KOPT-K1 (cell line): ENCODE measurements around the gene OVCH1.

ENCODE experiments used
- H3K27ac ChIP-seq: fragments of 200-600 bp; sonication (generic); 2 replicates; pipeline ENCODE4 v1.5.1; 2016; ENCODE audit warnings: antibody characterized with exemption, mild to moderate bottlenecking, low read depth, low read length; ENCODE audit not compliant: poor library complexity, severe bottlenecking
- H3K36me3 ChIP-seq: fragments of 200-600 bp; sonication (generic); 2 replicates; pipeline ENCODE4 v1.5.1; 2017; ENCODE audit warnings: antibody characterized with exemption, mild to moderate bottlenecking, low read length, moderate library complexity; ENCODE audit not compliant: insufficient read depth
- H3K9me3 ChIP-seq: fragments of 200-600 bp; sonication (generic); 2 replicates; pipeline ENCODE4 v1.5.1; 2017; ENCODE audit warnings: antibody characterized with exemption, low read length, mild to moderate bottlenecking; ENCODE audit not compliant: insufficient read depth, poor library complexity, severe bottlenecking

The OVCH1 gene, protein sequence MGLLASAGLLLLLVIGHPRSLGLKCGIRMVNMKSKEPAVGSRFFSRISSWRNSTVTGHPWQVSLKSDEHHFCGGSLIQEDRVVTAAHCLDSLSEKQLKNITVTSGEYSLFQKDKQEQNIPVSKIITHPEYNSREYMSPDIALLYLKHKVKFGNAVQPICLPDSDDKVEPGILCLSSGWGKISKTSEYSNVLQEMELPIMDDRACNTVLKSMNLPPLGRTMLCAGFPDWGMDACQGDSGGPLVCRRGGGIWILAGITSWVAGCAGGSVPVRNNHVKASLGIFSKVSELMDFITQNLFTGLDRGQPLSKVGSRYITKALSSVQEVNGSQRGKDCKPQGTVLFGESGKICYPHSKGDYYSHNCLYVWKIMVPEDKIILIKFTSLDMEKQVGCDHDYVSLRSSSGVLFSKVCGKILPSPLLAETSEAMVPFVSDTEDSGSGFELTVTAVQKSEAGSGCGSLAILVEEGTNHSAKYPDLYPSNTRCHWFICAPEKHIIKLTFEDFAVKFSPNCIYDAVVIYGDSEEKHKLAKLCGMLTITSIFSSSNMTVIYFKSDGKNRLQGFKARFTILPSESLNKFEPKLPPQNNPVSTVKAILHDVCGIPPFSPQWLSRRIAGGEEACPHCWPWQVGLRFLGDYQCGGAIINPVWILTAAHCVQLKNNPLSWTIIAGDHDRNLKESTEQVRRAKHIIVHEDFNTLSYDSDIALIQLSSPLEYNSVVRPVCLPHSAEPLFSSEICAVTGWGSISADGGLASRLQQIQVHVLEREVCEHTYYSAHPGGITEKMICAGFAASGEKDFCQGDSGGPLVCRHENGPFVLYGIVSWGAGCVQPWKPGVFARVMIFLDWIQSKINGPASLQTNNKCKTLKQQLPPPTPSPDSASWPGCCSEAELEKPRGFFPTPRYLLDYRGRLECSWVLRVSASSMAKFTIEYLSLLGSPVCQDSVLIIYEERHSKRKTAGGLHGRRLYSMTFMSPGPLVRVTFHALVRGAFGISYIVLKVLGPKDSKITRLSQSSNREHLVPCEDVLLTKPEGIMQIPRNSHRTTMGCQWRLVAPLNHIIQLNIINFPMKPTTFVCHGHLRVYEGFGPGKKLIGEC

DNA sequence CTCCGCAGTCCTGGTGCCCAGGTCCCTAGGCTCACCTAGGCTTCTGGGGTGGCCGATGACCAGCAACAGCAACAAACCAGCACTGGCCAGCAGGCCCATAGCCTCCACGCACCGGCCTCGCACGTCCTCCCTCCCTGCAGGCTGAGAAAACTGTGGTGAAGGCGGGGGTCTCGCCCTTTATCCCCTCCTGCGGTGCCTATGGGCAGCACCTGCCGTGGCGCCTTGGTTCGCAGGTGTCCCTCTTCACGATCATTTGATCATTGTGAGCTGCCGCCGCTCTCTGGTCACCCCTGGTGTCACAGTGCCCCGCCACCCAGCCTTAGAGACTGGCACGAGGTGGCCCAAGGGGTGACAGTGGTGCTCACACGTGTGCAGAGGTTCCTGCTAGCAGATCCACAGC, at the start of gene OVCH1:
TSS of gene OVCH1 (minus strand) at position 99 of the 400 bp plus-strand sequence. CDS start at position 99, 0 bp downstream.
- Histone ChIP-seq H3K9me3 (no peaks in the 10 kb centered on the region), H3K27ac (no peak within 1 kb of the TSS), H3K36me3 (no peaks in the 10 kb centered on the region)

- Histone ChIP-seq H3K27ac (no peak overlapping the region), H3K9me3 (no peaks in the 10 kb centered on the region), H3K36me3 (no peaks in the 10 kb centered on the region)
These were observed 49.7 kb upstream of the OVCH1 start for GRCh38 chr12:29547151-29547632.

- no peak overlapping the region for H3K27ac ChIP-seq
- H3K9me3 ChIP-seq, result no peaks in the 10 kb centered on the region
- H3K36me3 ChIP-seq, result no peaks in the 10 kb centered on the region
These were observed 48.5 kb upstream of the OVCH1 start for GRCh38 chr12:29546000-29546399.

DNA sequence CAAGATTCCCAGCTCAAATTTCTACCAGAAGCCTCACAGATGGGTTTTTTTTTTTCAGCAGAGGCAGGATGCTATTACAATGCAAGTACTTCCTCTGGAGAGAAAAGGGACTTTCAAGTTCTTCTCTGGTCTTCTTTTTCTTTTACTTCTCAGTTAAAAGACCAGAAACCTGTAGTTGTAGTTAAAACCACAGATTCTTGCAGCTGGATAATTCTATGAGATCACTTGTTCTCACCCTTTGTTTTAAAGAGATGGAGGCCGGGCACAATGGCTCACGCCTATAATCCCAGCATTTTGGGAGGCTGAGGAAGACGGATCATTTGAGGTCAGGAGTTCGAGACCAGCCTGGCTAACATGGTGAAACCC, 47.6 kb upstream of the OVCH1 start:
- no peak overlapping the region for H3K27ac ChIP-seq

GRCh38 chr12:29544428-29545101, 47.1 kb upstream of the OVCH1 start:
- no peaks in the 10 kb centered on the region for H3K36me3 ChIP-seq
- H3K27ac ChIP-seq, result no peak overlapping the region
- no peaks in the 10 kb centered on the region for H3K9me3 ChIP-seq

More for the DNA sequence above, 47.6 kb upstream of the OVCH1 start:
- Histone ChIP-seq H3K36me3 (no peaks in the 10 kb centered on the region), H3K9me3 (no peaks in the 10 kb centered on the region)

DNA sequence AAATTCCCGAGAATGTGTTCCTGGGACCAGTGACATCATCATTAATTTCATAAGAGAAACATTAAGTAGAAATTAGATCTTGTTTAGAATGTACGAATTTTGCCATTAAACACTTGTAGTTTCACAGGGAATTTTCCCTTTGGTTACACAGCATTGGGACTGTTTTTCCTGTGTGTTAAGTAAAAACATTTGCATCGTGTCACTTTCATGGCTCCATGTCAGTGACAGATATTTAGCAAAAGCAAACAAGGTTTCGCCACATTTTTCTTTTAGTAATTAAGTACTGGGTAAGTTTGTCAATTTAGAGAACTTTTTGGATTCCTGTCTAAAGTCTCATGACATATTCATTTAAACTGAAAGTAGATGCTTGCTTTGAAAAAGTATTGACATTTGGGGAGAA, 45.5 kb upstream of the OVCH1 start:
- Histone ChIP-seq H3K27ac (no peak overlapping the region), H3K36me3 (no peaks in the 10 kb centered on the region), H3K9me3 (no peaks in the 10 kb centered on the region)

DNA sequence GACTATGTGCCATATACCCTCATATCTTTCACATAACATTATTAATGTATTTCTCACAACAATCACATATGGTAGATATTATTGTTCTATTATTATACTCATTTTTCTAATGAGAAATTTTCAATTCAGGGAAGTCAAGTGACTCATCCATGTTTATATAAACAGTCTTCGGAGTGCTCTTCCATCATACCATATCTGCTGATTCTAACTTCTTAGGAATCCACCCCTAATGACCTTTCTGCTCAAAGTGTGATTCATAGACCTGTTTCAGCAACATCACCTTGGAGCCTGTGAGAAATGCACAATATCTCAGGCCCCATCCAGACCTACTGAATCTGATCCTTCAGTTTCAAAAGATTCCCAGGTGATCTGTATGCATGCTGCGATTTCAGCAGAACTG, 39.8 kb upstream of the OVCH1 start:
- Histone ChIP-seq H3K36me3 (no peaks in the 10 kb centered on the region), H3K27ac (no peak overlapping the region), H3K9me3 (no peaks in the 10 kb centered on the region)

DNA sequence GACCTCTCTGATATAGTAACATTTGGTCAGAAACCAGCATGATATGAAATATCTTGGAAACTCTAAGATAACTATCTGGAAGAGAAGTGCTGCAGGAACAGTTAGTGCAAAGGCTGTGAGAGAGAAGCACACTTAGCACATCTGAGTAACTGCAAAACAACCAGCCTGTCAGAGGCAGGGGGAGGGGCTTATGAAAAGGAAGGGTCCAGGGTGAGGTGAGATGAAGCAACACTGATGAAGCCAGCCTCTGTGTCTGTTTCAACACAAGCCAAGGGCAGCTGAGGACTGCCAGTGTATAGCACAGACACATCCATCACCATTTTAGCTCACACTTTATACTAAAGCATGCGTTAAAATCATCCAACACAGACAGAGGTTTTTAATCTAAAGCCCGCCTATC, 37.4 kb upstream of the OVCH1 start:
- H3K36me3 ChIP-seq, result no peaks in the 10 kb centered on the region
- H3K27ac ChIP-seq, result no peak overlapping the region

GRCh38 chr12:29533815-29534489, 36.5 kb upstream of the OVCH1 start:
- Histone ChIP-seq H3K27ac (no peak overlapping the region), H3K36me3 (no peaks in the 10 kb centered on the region), H3K9me3 (no peaks in the 10 kb centered on the region)

More for the DNA sequence above, 37.4 kb upstream of the OVCH1 start:
- no peaks in the 10 kb centered on the region for H3K9me3 ChIP-seq

GRCh38 chr12:29531471-29531870, 34.0 kb upstream of the OVCH1 start:
- Histone ChIP-seq H3K9me3 (no peaks in the 10 kb centered on the region), H3K36me3 (no peaks in the 10 kb centered on the region)

DNA sequence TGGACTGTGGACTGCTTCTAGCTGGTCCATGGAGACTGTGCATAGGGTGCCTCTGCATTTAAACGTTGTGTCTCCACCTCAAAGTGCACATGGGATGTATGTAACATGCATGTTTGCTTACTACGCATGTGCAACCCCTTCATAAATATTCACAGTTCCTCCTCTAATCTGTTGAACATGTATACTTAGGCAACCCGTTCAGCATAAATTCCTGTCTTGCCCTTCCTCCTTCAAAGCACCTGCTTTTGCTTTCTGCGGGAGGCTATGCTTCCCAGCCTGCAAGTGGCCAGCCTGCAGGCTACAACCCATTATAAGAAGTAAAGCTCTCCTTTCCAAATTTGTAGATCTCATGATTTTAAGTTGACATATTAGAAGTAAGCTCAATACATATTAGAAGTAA, 33.0 kb upstream of the OVCH1 start:
- Histone ChIP-seq H3K9me3 (no peaks in the 10 kb centered on the region), H3K36me3 (no peaks in the 10 kb centered on the region)

More at GRCh38 chr12:29531471-29531870, 34.0 kb upstream of the OVCH1 start:
- H3K27ac ChIP-seq, result no peak overlapping the region

DNA sequence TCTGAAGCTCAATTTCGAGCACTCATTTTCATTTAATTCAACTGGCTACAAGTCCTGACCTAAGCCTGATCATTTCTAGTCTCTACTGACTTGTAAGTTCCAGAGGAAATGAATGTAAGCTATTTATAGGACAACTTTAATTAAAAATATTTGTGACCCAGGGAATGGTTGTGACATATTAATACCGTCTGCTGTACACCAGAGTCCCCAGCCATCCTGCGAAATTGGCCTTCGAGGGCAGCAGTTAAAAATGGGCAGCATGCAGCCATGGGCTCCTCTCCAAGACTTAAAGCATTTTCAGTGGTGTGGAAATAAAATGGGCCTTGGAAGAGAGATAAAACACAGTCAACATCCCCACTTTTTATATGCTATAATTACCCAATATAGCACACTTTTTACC, 30.7 kb upstream of the OVCH1 start:
- Histone ChIP-seq H3K27ac (no peak overlapping the region), H3K9me3 (no peaks in the 10 kb centered on the region), H3K36me3 (no peaks in the 10 kb centered on the region)

More for the DNA sequence above, 33.0 kb upstream of the OVCH1 start:
- no peak overlapping the region for H3K27ac ChIP-seq

- Histone ChIP-seq H3K9me3 (no peaks in the 10 kb centered on the region), H3K27ac (no peak overlapping the region), H3K36me3 (no peaks in the 10 kb centered on the region)
These were observed 24.5 kb upstream of the OVCH1 start for GRCh38 chr12:29521951-29522350.

DNA sequence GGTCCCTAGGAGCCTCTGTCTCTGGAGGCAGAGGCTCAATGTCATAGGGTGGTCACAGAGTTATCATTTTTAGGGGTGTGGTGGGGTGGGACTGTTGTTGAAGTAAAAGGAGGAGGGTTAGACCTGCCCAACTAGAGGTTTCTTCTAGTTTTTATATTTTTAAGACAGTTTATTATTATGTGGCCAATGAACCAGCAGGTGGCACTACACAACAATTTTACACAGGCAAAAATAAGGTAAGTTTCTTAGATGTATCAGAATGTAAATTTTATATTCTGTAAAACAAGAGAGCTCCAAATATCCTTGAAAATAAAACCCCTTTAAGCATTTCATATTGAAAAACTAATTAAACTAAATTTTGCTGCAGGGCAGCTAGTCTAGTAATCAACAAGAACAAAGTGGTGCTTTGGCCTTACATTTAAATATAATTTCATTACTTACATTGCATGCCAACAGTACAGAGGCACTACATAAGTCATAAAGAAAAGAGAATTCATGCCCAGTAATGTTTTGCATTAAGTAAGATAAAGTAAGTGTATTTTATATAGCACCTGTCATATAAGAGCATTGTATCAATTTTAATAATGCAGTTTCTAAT, 22.2 kb upstream of the OVCH1 start:
- H3K27ac ChIP-seq, result no peak overlapping the region
- no peaks in the 10 kb centered on the region for H3K9me3 ChIP-seq
- H3K36me3 ChIP-seq, result no peaks in the 10 kb centered on the region
